GM19438 (cell line): ENCODE results near the gene PRIMA1.

ENCODE experiments used
- ATAC-seq: cut with Tn5 transposase; IDR thresholded peaks from one replicate; pipeline ENCODE4 v1.9.1; 2021; ENCODE audit warnings: low read depth; ENCODE audit not compliant: unreplicated experiment

Gene PRIMA1

DNA sequence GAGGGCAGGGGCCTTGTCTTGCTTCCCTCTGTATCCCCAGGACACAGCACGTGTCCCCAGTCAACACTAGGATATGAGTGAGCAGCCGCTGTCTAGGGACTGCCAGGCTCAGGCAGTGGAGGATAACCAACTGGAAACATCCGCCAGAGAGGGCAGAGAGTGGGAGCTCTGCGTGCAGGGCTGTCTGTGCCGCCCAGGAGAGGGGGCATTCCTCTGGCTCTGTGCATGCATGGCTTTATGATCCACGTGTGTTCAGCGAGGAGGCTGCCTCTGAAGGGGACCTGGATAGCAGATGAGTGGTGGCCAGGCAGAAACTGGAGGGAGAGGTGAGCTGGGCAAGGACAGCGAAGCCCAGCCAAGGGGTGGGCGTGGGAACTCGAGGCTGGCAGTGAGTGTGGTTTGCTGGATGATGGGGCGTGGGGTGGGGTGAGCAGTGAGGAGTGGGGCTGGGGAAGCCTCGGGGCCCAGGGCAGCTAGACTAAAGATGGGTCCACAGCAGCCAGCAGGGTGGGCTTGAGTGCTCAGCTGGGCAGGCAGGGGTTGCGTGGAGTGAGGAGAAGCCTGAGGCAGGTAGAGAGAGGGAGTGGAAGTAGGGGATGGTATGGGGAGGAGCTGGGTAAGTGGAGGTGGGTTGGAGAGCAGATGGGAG is 72.9 kb downstream of the PRIMA1 start:
- ATAC-seq, result no peak

DNA sequence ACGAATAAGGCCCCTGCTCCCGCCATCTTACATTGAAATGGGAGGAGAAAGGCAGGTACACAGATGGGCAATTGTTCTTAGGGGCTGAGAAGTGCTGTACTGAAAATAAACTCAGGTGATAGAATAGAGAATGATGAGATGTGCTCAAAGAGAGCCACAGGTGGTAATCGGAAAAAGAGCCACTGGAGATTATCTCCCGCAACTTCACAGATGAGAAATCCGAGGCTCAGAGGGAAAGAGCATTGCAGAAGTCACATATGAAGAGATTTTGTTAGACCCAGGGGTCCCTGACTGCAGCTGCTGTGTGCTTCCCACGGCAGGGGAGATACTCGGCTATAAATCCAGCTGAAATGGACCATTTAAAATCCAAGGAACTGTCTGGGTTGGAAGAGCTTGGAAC is 73.7 kb downstream of the PRIMA1 start:
- ATAC-seq, result no peak

DNA sequence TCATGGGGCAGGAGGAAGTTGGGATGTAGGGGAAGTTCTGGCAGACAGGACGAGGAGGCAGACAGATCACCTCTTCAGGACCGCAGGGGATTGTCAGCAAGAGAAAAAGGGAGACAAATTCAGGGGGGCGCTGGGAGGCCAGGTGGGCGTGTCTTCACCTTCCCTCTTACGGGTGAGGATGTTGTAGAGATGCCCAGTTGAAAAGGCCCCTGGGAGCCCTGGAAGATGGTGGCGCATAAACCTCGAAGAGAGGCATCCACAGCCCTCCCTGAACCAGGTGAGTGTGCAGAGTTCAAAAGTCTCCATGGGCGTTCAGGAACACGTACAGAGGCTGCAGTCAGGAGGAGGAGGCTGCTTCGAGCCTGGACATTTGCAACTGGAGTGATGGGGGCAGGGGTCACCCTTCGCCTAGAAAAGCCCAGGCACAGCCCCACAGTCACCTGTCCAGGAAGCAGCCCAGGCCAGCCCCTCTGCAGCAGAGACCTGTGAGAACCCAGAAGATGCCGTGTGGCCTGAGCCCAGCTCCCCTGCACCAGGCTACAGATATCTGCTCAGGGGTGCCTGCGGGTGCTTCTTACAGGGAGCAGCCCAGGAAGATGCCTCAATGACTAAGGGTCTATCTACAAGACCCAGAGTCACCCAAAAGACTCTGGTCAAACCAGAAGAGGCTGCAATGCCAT is 74.4 kb downstream of the PRIMA1 start:
- no peak for ATAC-seq

DNA sequence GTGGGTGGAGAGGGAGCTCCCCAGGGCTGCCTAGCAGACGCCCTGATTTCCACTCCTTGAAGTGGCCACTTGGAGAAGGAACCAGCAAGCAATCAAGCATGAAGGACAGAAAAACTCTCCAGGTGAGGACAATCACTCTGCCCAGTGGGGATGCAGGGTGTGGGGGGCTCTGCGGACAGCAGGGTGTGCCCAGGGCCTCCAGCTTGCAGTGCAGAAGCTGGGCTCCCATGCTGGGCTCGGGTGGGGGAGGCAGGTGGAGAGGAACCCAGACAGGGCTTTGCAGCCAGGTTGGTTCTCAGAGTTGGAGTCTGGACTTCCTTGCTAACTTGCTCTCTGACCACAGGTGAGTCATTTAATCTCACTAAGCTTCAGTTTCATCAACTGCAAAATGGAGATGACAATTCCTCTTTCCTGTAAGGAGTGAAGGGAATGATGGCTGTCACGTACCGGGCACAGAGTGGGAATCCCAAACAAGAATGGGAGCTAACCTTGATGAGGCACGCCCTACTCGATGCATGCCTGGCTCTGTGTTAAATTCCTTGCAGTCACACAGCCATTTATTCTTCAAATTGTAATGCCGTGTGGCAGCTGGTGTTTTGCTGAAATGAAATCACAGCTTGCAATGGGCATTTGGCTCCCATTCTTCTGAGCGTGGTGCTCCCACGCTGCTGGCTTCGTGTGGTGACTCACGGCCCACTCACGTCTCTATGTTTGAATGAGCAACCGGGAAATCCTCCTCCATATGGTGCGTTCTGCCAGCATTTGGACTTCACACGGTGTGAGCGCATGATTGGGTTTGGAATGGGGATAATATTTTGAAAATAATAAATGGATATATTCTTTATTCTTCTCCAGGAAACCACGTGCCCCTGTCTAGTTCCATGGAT is 75.2 kb downstream of the PRIMA1 start:
- no peak for ATAC-seq

DNA sequence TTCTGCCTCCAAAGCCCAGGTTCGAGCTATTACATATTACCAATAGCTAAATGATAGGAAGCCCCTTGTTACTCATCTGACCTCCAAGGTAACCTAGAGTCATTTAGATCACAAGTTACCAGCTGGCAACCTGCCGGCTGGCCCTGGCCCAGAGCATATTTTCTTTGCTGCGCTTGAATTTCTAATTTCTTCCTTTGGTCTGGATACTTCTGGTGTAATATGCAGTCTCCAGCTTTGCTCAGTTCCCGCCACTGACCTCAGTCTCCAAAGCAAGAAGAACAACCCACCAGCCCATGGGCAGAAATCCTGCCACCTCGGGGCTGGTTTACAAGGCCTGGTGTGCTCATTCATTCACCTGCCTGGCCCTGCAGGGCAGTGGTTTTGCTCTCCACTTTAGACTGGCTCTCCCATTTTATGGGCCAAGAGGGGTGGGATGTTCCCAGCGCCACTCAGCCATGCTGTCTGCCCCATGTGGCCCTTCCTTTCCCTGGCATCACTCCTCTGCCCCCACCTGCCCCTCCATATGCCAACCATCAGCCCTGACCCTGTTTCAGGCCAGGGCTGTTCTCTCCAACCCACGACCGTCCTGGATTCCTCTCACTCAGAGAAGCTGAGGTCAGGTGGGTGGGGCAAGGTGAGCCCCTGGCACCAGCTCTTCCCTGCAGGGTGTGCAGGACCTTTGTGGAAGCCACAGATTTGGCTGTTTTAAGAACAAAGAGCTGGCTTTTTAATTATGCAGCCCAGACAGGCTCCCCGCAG is 76.0 kb downstream of the PRIMA1 start:
- ATAC-seq, result no peak

DNA sequence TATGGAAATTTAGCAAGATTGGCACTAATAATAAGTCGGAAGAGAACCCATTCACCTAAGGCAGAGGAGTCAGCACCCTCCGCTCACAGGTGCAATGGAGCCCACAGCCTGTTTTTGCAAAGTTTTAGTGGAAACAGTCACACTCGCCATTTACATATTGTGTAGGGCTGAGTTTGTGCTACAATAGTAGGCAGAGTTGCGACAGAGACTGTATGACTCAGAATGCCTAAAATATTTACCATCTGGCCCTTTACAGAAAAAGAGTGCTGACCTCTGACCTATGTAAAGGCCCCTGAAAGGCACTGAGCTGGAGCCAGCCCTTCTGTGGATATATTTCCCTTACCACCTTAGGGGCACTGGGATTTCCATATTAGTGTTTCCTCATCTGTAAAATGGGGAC is 79.0 kb downstream of the PRIMA1 start:
- no peak for ATAC-seq

DNA sequence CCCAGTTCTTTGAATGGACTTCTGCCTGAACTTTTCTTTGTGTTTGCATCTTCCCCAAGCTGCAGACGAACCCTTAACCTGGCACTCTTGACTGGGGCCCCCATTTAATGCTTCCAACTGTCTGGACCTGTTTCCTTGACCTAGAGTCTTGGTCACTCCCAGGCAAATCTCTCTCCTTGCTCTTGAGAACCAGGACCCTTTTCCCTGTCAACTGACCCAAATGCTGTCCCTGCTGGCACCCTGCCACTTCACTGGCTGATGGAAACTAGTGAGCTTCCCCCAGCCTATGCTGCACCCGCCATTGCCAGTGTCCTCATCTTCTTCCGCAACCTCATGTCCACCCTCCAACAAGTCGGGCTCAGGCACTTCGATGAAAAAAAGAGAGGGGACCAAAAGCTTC is 79.5 kb downstream of the PRIMA1 start:
- ATAC-seq, result no peak

DNA sequence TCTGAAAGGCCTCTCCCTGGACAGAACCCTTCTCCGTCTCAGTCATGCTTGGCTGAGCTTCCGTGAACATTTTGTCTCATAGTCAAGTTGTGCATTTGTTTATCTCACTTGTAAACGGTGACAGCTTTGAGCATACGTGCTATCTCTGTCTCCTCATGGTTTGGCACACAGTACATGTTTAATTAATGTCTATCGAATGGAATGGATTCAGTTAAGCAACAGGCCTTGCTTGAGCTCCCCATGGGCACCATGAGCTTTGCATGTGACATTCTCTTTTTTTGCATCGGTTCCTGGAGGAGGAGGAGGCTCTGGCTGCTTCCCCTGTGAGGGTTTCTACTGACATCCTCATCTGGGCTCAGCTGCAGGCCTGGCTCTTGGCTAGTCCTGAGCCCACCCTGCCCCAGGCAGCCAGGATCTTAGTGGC is 80.0 kb downstream of the PRIMA1 start:
- no peak for ATAC-seq

DNA sequence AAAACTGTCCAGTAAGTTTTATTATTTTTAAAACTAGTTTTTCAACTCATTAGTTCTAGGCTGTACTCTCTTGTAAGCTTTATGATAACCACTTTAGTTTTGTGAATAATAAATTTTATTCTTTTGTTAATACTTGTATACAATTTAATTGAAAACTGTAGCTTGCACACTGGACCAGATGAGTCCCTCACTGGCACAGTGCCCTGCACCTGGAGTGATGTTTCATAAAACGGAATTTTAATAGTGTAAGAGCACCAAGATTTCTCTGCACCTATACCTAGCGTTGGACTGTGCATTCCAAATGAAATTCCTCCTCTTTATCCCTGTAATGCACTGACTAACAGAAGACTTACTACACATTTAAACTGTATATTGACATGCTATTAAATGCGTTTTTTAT is 80.8 kb downstream of the PRIMA1 start:
- no peak for ATAC-seq

DNA sequence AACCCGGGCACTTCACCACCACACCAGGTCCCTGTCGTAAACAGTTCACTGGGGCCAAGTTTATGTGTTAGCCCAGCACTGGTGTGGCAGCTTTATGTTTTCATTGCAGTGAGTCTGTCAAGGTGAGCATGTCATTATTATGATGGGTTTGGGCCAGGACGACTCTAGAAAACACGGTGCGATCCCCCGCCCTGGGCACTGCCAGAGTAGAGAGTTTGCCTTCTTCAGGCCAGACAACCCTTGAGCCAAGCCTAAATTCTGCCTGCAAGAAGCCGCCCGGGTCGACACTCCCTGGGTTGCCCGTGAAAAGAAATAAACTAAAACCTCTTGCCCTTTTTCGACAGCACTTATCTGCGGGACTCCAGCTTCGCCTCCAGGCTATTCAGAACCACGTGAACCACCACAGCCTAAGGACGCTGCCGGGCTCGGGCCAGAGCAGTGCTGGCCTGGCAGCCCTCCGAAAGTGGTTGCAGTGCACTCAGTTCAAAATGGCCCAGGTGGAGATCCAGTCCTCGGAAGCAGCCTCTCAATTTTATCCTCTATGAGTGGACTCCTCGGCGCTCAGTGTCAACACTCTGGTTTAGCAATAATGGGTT is 81.8 kb downstream of the PRIMA1 start:
- ATAC-seq, result no peak

DNA sequence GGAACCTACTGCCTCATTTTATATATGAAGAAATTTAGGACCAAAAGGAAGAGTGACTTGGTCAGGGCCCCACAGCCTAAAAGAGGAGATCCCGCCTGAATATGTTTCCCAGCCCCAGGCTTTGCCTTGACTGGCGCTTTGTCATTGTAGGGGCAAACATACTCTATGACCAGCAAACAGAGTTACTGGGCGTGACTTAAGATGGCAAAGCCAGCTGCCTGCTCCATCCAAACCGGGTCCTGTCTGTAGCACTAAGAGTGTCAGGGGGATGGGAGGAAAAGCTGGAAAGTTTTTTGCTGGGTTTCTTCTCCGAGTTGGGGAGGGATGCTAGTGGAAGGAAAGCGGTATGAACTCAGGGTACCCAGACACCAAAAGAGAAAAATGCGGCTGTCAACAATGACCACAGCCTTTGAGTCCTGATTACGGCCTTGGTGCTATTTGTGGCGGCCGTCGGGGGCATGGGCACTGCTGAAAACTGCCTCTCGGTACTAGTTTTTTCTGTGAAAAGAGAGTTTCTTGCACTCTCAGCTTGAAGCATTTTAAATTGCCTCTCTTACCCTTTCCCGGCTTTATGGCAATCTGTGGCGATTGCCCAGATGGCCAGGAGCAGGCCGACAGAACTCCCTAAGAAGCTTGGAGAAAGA is 82.7 kb downstream of the PRIMA1 start:
- no peak for ATAC-seq

DNA sequence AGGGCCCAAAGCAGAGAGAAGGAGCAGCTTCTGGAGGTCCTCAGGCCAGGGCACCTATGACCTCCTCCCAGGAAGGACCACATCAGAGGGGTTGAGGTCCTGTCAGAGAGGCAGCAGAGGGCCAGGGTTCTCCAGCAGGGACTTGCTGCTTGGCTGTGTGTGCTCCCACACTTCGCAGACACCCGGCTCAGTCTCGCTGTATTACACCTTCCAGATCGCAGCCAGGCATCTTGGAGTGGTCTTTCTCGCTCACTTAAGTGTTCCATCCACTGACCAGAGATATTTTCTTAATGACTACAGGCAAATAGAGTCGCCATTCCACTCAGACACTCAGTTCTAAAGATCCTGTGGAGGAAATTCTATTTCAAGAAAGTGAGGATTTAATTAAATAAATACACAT is 84.3 kb downstream of the PRIMA1 start:
- no peak for ATAC-seq

DNA sequence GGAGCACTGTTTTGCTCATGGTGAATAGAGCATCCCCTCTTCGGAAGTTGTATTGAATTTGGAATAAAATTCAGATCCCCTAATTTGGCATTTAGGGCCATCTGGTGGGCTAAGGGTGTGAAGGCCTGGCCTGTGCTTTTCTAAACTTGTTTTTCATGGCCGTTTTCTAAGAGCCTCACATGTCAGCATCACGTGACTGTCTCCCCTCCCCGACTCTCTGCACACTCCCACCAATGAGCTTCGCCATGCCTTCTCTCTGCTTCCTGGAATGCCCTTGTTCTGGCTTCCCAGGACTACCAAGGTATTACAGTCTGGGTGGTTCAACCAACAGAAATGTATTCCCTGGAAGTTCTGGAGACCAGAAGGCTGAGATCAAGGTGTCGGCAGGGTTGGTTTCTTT is 85.3 kb downstream of the PRIMA1 start:
- no peak for ATAC-seq

DNA sequence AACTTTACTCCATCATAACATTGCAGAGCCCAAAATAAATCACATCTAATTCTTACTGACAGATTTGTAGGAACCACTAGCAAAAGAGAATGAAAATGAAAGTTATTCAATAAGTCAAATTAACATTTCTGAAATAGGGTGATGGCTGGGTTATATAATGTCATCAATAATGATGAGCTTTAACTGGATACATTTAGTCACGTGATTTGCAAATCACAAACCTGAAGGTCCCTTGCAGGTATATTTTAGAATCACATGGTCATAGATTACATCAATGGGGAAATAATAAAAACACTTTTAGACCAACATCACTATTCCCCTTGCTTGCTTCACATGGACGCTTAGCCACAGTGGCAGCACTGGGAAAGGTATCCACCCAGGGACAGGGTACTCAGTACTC is 86.7 kb downstream of the PRIMA1 start:
- ATAC-seq, result no peak

DNA sequence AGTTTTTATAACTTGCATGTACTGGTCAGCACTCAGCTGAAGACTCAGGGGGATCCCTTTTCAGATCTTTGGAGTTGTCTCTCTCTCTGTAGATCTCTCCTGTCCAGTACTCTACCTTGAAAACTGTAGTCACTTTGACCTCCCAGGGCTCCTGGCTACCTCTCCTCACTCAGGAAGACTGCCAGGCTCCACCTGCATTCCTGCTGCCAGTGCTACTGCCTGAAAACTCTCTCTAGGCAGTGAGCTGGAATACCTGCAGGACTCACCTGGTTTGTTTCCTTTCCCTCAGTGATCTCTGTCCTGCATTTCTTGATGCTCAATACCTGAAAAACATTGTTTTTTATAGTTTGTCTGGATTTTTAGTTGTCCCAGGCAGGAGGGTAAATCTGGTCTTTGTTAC is 87.4 kb downstream of the PRIMA1 start:
- no peak for ATAC-seq

DNA sequence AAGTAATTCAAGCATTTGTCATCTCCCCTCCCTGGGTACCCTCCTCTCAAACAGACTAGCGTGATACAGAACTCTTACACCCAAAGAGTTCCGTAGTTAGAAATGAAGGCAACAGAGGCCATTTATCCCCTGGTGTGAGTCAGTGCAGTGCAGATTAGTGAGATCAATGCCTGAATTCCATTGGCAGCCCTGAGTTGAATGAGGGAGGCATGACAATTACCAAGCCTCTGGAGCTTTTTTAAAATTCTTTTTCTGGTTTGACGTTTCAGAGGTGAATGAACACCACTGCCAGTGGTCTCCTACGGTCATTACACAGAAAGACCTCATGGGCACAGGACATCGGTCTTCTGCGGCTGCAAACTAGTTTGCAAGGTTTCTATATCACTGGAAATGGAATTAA is 94.4 kb downstream of the PRIMA1 start:
- no peak for ATAC-seq

DNA sequence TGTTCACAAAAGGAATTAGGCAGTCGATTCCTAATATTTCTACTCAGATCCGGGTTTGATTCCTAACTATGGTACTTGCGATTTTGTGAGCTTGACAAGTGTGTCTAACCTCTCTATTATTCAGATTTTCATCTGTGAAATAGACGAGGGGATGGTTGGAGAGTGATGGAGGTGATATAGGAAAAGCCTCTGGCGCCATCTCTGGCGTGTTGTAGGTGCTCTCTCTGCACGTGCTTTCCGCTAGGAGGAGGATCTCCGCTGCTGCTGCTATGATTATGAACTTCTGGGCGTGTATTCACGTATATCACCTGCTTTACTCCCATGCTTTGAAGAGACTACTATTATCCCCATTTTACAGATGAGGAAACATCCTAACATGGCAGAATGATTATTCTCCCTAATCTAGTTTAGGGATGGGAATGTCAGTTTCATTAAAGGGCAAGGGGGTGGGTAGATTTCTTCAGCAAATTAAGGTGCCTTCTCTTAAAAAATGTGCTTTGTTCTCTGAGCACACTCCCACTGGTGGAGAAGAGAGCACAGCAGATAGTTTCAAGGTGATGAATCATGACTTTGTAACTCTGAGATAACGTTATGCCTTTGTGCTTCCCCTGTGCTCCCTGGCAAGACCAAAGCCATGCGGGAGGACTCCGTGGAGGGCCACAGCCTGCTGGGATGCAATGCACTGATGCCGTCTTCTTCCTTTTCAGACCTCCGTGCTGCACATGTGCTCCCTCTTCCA is 97.1 kb downstream of the PRIMA1 start:
- no peak for ATAC-seq

DNA sequence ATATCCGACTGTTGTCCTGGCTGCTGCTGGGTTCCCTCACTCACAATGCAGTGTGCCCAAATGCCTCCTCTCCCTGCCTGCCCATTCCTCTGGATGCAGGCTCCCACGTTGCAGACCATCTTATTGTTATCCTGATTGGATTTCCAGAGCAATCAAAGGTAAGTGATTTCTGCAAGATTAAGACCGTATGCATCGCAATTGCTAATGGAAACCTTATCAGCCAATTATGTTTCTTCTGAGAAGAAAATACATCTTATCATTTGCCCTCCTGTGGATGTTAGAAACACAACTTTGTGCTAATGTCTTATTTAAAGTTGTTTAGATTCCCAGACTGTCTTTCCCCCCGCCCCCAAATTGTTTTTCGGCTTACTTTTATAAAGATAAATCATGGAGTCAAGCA is 98.1 kb downstream of the PRIMA1 start:
- no peak for ATAC-seq

DNA sequence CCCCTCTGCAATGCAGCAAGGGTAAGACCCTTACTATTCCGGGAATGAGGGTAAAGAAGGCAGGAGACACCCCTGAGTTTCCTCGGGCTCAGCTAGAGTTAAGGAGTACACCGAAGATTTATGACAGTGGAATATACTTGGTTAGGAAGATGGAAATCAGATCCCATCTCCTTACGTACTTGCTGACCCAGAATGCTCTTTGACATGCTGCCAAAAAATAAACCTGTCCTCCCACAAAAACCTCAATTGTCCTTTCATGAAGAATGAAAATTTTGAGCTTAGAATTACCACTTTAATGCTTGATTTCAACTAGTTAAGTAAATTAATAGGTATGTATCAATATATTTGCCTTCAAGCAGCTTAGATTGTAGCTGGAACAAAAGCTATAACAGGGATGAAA is 99.5 kb downstream of the PRIMA1 start:
- no peak for ATAC-seq
